Stimulated activated naive CD4-positive, alpha-beta T cell treated with Interleukin-2 at 50 U/mL for 16 hours (primary cell): ENCODE results near the gene KLF3.
"Not testable (repeated sequence)": the region's sequence is repeated elsewhere in the genome, so short reads cannot be mapped to it uniquely, and the experiment has no call there.

ENCODE experiments used
- DNase-seq: peaks from one replicate; lab custom pipeline; 2025; lab: John Stamatoyannopoulos, UW

KLF3 gene

DNA sequence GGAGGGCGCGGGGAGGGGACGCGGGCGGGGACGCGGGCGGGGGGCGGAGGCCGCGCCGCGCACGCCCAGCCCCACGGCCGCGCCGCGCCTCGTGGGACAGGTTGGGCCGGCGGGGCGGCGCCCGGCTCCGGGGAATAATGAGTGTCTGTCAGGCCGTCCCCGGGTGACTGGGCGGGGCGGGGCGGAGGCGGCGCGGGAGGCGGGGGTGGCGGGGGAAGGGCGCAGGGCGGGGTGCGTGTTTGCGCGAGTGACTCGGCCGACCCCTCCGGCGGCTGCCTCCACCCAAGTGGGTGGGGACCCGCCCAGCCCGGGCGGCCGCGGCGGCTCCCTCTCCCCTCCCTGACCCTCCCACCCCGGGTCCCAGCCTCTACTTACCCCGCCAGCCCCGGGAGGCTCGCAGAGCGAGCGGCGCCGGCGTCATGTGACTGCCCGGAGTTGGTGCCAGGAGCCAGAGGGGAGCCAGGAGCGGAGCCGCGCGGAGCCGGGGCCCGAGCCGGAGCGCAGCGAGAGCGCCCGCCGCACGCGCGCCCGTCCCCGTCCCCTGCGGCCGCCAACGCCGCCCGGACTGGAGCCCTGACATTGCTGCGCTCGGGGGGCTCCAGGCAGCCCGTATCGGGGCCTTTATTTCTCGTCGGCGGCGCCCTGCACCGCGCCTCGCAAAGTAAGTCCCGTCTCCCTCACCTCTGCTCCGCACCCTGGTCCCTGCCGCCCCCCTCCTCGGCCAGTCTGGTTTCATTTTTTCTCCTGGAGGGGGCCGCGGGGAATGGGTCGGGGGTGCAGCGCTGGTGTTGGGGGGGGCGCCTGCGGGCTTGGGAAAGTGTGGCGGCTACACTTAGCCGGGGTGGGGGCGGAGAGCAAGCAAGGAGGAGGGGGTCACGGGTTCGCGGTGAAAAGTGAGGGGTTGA is at the start of gene KLF3:
Gene KLF3 (plus strand): TSS at position 399 of the 905 bp plus-strand sequence. CDS start 16,427 bp downstream, outside the sequence.
- peak; percentile 87 for DNase-seq

DNA sequence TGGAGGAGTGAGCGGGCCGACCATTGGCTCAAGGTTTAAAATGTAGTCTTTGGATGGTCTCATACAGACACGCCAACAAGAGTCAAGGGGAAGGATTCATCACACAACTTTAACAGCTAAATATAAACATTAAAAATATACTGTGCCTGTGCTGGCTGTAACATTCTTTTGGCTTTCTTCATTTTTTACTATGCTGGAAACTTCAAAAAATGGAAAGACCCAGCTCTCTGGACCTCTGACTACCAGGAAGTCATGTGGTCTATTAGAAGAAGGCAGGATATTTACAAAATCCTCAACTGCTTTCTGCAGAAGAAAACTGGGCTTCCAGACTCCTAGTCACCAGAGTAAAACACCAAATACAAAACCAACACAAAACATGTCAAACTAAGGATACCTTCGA is 49.8 kb upstream of the KLF3 start:
- DNase-seq: no peak

DNA sequence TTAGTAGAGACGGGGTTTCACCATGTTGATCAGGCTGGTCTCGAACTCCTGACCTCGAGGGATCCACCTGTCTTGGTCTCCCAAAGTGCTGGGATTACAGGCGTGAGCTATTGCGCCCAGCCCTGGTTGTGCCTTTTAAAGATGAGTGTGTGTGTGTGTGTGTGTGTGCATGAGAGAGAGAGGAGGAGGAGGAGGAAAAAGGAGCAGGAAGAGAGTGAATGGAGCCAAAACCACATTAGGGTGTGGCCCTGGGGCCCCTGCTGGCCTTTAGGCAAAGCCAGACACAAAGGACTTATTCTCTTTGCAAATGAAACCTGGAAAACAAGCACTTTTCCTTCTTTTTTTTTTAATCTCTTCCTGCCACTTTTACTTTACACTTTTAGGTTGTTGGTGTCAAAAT is 48.2 kb upstream of the KLF3 start:
- no peak for DNase-seq

DNA sequence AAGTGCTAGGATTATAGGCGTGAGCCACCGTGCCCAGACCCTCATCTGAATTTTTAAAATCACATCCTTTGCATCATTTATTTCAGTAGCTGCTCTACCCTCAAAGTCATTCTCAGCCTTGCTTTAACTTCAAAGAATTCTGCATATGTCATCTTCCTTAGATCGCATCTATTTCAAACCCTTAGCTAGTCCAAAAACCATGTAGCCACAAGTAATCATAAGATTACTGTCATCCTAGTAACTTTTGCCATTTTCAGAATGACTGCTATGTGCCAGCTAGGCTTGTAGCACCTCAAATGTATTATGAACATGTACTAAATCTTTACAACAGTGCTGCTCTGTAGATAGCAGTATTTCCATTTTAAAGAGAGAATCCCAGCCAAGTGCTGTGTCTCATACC is 45.5 kb upstream of the KLF3 start:
- no peak for DNase-seq

DNA sequence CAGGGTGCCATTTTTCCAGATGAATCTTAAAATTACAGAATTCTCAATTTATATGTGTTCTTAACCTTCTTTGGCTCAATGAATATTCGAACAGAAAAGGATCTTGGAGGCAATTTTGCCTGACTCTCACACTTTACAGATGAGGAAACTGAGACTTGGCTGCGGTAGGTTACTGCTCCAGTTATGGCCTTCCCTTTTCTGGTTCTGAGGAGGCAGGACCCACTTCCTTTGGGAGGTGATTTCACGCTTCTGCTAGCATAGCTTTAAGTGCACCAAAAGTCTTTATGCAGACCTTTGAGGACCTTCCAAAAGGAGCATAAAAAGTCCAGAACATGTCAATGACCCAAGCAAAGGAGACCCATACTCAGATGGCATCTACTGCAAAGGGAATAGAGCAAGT is 44.7 kb upstream of the KLF3 start:
- no peak for DNase-seq

DNA sequence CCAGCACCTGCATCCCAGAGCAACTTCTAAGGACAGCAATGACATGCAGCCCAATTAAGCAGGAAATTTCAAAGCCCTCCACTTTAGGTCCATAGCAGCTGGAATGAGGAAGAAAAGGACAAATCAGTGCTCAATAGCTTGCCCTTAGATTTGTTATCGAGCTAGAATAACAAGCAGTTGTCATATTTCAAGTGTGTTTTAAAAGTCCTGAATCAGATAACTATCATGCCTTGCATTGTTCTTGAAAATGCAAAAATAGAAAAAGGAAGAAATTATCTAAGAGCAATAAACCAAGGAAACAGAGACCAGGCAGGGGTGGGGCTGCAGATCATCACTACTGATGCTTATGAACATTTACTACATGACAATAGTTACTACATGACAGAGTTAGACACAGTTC is 43.9 kb upstream of the KLF3 start:
- DNase-seq: no peak

DNA sequence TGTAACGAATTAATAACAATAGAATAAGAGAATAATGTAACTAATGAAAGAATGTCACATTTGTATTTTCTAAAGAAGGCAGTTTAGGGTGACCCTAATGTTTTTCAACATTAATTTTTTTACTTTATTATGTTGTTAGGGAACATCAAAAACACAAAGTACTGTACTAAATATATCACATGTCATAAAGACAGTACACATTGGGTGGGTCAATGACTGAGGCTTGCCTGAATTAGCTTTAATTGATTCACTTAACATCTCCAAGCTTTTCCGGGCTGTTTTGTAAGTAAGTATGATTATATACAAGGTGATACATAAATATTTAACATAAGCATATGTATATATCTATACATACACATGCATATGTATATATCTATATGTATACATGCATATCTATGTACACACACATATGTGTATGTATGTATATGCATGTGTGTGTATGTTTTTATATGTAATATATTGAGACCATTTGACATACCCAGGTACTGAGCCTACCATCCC is 43.4 kb upstream of the KLF3 start:
- DNase-seq: no peak

DNA sequence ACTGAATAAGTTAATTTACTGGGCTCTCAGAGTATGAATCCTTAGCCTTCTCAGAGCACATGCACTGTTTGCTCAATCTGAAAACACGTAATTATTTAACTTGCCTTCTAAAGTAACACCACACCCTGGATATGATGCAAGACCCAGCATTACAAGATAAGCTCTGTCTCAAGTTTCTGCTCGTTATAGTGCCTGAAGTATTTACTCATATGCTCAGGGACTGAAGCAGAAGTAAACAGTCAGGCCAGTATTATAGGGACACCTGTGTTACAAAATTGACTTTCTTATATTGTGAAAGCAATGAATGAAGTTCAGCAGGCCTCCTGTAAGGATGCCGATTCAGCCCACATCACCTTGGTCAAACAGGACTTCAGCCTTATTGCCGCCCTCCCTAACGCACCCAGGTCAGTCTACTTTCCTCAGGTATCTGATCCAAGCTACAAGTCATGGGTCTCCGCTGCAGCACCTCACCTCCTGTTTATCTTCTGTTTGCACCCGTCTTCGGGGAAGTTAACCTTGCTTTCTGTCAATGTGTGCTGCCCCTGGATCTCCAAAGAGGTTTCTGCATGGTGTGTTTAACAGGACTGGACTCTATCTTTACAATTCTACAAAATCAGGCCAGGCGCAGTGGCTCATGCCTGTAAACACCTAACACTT is 42.8 kb upstream of the KLF3 start:
- no peak for DNase-seq

DNA sequence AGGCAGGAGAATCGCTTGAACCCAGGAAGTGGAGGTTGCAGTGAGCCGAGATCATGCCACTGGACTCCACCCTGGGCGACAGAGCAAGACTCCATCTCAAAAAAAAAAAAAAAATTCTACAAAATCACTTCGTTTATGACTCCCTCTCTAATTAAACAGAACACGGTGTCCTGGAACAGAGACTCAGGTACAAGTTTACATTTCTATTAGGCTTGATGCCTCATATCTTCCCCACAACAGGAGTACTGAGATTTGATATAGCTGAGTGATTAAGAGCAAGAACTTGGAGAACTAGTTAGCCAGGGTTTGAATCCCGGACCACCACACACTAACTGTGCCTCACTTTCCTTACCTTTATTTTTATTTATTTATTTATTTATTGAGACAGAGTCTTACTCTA is 42.2 kb upstream of the KLF3 start:
- no peak for DNase-seq

DNA sequence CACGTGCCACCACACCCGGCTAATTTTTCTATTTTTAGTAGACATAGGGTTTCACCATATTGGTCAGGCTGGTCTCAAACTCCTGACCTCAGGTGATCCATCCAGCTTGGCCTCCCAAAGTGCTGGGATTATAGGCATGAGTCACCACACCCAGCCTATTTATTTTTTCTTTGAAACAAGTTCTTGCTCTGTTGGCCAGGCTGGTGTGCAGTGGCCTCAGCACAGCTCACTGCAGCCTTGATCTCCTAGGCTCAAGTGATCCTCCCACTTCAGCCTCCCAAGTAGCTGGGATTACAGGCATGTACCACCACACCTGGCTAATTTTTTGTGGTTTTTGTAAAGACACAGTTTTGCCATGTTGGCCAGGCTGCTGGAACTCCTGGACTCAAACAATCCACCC is 41.7 kb upstream of the KLF3 start:
- not testable (repeated sequence) for DNase-seq

DNA sequence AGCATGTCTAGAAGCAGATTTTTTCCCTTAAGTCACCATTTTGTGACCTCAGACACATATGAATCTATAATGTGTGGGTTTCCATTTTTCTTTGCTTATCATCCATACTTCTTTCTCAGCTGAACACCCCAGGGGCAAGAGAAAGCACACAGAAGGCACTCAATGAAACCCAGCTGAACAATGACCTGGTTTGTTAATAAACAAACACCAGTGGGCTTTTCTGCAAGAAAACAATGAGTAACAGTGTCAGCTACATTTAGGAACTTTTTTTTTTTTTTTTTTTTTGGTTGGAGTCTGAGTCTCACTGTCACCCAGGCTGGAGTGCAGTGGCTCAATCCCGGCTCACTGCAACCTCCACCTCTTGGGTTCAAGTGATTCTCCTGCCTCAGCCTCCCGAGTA is 40.7 kb upstream of the KLF3 start:
- no peak for DNase-seq

DNA sequence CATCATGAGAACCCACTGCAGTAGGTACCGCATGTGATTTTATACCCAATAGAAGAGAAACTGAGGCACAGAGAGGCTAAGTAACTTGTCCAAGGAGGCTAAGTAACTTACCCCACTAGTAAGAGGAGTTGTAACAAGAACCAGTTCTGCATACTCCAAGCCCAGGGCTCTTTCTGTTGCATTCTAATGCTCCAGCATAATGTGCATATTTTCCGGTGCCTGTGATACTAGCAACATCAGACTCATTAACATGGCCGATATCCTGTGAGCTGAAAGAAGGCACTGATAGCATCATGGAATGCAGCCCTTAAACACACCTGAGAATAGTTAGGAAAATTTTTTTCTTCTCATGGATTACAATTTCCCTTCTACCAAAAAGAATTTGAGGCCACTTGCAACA is 39.7 kb upstream of the KLF3 start:
- no peak for DNase-seq

DNA sequence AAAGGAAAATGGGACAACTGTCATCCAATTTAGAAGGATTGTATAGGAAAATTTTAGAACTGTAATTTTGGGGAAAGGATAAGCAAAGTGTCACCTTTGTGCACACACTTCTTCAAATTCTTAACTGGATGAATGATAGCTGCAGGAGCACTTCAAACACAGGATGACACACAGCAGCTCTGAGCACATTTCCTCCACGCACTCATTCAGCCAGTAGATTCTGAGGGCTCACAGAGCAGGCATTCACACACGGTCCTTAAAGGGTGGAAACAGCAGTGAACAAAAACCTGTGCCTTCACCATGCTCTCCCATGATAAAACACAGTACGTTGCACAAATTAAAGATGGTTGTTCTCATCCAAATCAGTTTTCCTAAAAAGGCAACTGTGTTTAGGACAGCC is 38.5 kb upstream of the KLF3 start:
- no peak for DNase-seq

DNA sequence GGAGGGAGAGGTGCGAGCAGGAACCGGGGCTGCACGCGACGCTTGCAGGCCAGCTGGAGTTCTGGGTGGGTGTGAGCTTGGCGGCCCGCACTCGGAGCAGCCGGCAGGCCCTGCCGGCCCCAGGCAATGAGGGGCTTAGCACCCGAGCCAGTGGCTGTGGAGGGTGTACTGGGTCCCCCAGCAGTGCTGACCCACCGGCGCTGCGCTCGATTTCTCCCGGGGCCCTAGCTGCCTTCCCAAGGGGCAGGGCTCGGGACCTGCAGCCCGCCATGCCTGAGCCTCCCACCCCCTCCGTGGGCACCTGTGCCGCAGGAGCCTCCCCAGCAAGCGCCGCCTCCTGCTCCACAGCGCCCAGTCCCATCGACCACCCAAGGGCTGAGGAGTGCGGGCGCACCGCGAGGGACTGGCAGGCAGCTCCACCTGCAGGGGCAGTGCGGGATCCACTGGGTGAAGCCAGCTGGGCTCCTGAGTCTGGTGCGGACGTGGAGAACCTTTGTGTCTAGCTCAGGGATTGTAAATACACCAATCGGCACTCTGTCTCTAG is 37.0 kb upstream of the KLF3 start:
- DNase-seq: not testable (repeated sequence)

DNA sequence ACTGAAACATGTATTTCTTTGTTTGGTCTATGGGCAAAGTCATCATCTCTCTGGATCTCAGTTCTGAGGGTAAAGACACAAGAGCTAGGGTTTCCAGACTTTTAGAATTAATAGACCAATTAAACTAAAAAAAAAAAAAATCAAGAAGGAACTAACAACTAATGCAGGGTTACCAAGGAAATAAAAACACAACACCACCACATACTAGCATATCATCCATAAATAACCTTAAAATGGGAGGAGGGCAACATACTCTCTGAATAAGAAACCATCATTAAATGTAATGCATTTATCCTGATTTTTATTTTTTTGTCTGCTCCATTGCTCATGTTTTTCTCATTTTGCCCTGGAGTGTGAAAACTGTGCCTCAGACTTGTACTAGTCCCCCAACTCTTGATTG is 33.5 kb upstream of the KLF3 start:
- DNase-seq: no peak

DNA sequence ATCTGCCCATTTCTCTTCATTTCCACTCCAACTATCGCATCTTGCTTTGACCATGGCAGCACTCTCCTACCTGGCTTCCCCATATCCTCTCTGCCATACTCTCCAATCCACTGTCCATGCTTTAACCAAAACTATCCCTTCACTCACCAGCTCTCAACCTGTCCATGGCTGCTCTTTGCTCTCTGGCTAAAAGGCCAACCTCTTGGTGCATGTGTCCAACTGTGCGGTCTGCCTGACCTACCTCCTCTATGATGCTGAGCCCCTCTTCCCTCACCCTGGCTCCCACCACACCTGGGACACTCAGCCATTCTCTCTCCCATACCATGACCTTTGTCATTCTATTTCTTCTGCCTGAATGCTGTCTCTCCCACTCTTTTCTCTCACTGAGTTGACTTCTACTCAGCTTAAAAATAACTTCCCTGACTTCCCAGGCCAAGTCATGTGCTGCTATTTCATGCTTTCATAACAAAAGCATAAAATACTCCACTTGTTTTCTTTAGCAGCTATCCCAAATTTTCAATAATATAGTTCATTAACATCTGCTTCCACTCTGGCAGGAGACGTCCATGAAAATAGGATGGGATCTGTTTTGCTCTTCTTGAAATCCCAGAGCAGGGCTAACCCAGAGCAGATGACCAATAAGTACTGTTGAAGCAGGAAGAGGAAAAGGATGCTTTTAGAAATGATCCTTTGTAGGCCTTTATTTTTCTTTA is 29.8 kb upstream of the KLF3 start:
- DNase-seq: no peak

DNA sequence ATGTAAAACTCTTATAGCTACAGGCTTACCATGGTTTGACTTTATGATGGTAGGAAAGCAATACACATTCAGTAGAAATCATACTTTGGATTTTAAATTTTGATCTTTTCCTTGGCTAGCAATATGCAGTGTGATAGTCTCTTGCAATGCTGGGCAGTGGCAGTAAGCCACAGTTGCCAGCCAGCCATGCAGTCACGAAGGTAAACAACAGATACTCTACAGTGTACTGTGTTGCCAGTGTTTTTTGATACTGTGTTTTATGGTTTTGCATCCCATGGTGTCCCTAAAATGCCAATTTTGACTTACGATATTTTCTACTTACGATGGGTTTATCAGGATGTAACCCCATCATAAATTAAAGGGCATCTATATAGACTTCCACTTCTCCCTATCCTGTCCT is 24.8 kb upstream of the KLF3 start:
- no peak for DNase-seq

DNA sequence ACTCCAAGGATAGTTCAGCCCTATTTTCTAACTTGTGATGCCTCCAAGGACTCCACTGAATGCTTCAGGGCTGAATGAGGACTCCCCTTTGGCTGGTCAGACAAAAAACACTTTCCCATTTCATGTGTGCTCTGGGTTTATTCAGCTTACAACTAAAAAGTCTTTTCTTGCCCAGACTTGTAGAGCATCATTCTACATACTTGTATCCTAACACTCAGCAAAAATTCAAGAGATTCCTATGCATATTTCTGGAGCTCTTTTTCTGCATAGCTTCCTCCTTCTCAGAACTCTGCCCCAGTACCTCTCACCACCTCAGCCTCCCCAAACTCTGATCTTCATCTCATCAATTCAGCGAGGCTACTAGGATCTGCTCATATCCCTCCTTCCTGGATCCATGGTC is 22.2 kb upstream of the KLF3 start:
- no peak for DNase-seq

DNA sequence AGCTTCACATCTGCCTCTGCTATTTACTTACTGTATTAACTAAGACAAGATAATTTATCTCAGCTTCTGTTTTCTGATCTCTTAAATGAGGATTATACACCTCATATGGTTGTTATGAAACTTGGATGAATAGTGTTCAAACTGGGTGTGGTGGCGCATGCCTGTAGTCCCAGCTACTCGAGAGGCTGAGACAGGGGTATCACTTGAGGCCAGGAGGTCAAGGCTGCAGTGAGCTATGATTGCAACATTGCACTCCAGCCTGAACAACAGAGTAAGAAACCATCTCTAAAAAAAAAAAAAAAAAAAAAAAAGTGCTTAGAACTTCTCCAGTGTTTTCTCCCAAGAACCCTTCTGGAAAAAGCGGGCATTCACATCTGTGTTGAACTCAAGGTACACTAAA is 19.8 kb upstream of the KLF3 start:
- no peak for DNase-seq

DNA sequence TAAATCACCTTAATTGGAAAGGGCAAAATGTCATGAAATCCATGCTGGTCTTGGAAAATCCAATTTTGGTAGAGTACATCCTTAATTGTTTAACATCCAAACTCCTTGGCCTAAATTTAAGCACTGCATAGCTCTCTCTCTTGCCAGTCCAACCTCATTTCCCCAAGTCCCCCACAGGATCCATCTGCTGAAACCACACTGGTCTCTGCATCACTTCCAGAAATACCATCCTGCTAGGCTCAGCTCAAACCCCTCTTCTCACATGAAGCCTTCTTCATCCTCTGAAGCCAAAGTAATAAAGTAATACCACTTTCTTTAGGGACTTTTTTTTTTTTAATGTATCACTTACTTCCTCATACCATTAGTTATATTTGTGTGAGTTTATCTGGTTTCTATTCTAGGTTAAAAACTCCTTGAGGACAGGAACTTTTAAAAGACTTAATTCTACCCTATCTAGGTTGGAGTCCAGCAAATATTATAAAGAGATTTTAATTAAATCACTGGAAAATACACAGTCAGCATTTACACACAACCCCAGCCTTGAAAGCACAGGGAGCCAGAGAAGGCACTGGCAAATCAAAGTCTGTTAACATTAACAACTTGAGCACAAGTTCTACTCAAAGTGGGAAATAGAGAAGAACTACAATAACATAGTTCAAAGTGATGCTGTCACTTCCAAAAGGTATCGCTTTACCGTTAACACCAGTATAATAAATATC is 16.7 kb upstream of the KLF3 start:
- DNase-seq: no peak

DNA sequence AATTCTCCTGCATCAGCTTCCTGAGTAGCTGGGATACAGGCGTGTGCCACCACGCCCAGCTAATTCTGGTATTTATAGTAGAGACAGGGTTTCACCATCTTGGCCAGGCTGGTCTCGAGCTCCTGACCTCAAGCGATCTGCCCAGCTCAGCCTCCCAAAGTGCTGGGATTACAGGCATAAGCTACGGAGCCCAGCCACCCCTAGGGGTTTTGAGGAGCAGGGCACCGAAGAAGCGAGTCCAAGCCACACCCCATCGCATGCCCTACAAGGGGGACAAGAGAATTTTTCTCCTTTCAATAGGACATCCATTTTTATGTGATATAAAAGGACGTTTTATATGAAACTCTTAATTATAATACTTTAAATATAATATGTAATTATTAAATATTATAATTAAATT is 13.9 kb upstream of the KLF3 start:
- no peak for DNase-seq

DNA sequence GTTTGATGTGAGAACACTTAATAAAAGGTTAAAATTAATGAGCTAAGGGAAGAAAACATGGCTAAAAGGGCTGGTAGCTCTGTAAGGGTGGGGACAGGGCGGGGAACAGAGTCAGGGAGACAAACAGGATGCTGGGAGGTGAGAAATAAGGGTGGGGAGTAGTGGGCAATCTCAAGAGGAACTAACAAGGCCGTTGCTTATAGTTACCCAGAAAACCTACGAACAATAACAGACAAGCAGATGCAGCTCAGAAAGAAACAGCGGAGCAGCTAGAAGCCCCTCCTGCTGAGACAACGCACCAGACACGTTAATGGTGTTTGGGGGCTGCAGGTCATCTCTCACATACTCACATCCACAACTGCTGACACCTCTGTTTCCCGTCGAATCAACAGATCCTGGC is 9.7 kb upstream of the KLF3 start:
- DNase-seq: no peak
